COLO668 (cell line): Measurements from ENCODE around the gene USP49.
A peak's percentile ranks its signal among the peaks of the same experiment; 100 is the strongest.

Experiments used
- DNase-seq: peaks from one replicate; lab custom pipeline; 2025; ENCODE audit not compliant: unreplicated experiment; lab: John Stamatoyannopoulos, UW

The USP49 gene

GRCh38 chr6:41877051-41877680 lies 18.0 kb downstream of the USP49 start:
- no peak for DNase-seq

GRCh38 chr6:41874741-41875140 lies 20.4 kb downstream of the USP49 start:
- no peak for DNase-seq

GRCh38 chr6:41872147-41872546 lies 23.0 kb downstream of the USP49 start:
- DNase-seq: no peak

- DNase-seq: no peak
These were observed 23.5 kb downstream of the USP49 start for GRCh38 chr6:41871691-41872090.

- no peak for DNase-seq
These were observed 35.8 kb downstream of the USP49 start for GRCh38 chr6:41859356-41859755.

GRCh38 chr6:41858703-41859102 lies 36.5 kb downstream of the USP49 start:
- DNase-seq: no peak

- DNase-seq: no peak
These were observed 44.3 kb downstream of the USP49 start for GRCh38 chr6:41850861-41851260.

GRCh38 chr6:41846666-41847237 lies 48.4 kb downstream of the USP49 start:
- peak; percentile 40 for DNase-seq

- DNase-seq: no peak
These were observed 52.0 kb downstream of the USP49 start for GRCh38 chr6:41843178-41843577.

- no peak for DNase-seq
These were observed 54.8 kb downstream of the USP49 start for GRCh38 chr6:41840326-41840725.

GRCh38 chr6:41836660-41837052 lies 58.5 kb downstream of the USP49 start:
- no peak for DNase-seq

- no peak for DNase-seq
These were observed 59.0 kb downstream of the USP49 start for GRCh38 chr6:41836022-41836659.

GRCh38 chr6:41832263-41832662 lies 62.9 kb downstream of the USP49 start:
- no peak for DNase-seq

GRCh38 chr6:41826343-41827022 lies 68.7 kb downstream of the USP49 start:
- DNase-seq: no peak

- DNase-seq: no peak
These were observed 70.3 kb downstream of the USP49 start for GRCh38 chr6:41824571-41825569.

GRCh38 chr6:41823178-41823577 lies 72.0 kb downstream of the USP49 start:
- no peak for DNase-seq

- no peak for DNase-seq
These were observed 73.2 kb downstream of the USP49 start for GRCh38 chr6:41822021-41822420.

- DNase-seq: no peak
These were observed 73.9 kb downstream of the USP49 start for GRCh38 chr6:41821266-41821665.

- DNase-seq: no peak
These were observed 76.7 kb downstream of the USP49 start for GRCh38 chr6:41818271-41819054.

- DNase-seq: no peak
These were observed 79.6 kb downstream of the USP49 start for GRCh38 chr6:41815587-41815986.
